Measurements from ENCODE around the gene INHBE.
"Not testable (repeated sequence)": the region's sequence is repeated elsewhere in the genome, so short reads cannot be mapped to it uniquely, and the experiment has no call there.

Gene INHBE

GRCh38 chr12:57476993-57477709 is 22.0 kb downstream of the INHBE start:
- no peak for DNase-seq

- DNase-seq: no peak
Measured at GRCh38 chr12:57477710-57478681, 22.9 kb downstream of the INHBE start.

- no peak for DNase-seq
Measured at GRCh38 chr12:57479043-57479375, 23.9 kb downstream of the INHBE start.

GRCh38 chr12:57479376-57480115 is 24.4 kb downstream of the INHBE start, which contains the start of gene ARHGAP9:
Gene ARHGAP9, minus strand, starts transcription at chr12:57479866. Its CDS starts 460 bp downstream, at chr12:57479406.
- DNase-seq: no peak

GRCh38 chr12:57481671-57482070 is 26.6 kb downstream of the INHBE start:
- no peak for DNase-seq

- DNase-seq: no peak
Measured at GRCh38 chr12:57483466-57483865, 28.4 kb downstream of the INHBE start.

GRCh38 chr12:57485695-57486094 is 30.6 kb downstream of the INHBE start:
- DNase-seq: no peak

GRCh38 chr12:57487055-57487596 is 32.0 kb downstream of the INHBE start:
- no peak for DNase-seq

GRCh38 chr12:57487597-57488401 is 32.7 kb downstream of the INHBE start, which contains the start of gene MARS1:
Gene MARS1, plus strand, starts transcription at chr12:57488068. Its CDS starts 23 bp downstream, at chr12:57488091.
- peak; percentile 94 to 98 for DNase-seq

GRCh38 chr12:57488402-57489156 is 33.5 kb downstream of the INHBE start:
- DNase-seq: no peak

GRCh38 chr12:57489157-57489641 is 34.1 kb downstream of the INHBE start:
- no peak for DNase-seq

- DNase-seq: no peak
Measured at GRCh38 chr12:57490126-57490525, 35.0 kb downstream of the INHBE start.

GRCh38 chr12:57491393-57492280 is 36.5 kb downstream of the INHBE start:
- DNase-seq: peak in 1 of 2 experiments; percentile 49

- DNase-seq: not testable (repeated sequence)
Measured at GRCh38 chr12:57495051-57495701, 40.1 kb downstream of the INHBE start.

GRCh38 chr12:57496822-57497221 is 41.7 kb downstream of the INHBE start:
- DNase-seq: no peak

- DNase-seq: no peak
Measured at GRCh38 chr12:57497223-57498131, 42.4 kb downstream of the INHBE start.

- no peak for DNase-seq
Measured at GRCh38 chr12:57498132-57498502, 43.0 kb downstream of the INHBE start.

GRCh38 chr12:57498571-57498970 is 43.5 kb downstream of the INHBE start:
- no peak for DNase-seq

All from SW 1271 (cell line).